NT2/D1 (cell line): Measurements from ENCODE around the gene APIP.

Source experiments
- DNase-seq: peaks from one replicate; pipeline ENCODE4 v3.0.0-alpha.2; 2011; ENCODE audit warnings: low read depth, low spot score
- H3K27me3 ChIP-seq: 2 replicates; pipeline ENCODE4 v1.6.0; 2011; ENCODE audit warnings: mild to moderate bottlenecking; ENCODE audit not compliant: insufficient read length, insufficient read depth
- H3K36me3 ChIP-seq: 2 replicates; pipeline ENCODE4 v1.6.1; 2011; ENCODE audit warnings: mild to moderate bottlenecking, low read length, mixed read lengths; ENCODE audit not compliant: insufficient read depth, insufficient read length
- H3K4me1 ChIP-seq: 2 replicates; pipeline ENCODE4 v1.5.1; 2011; ENCODE audit not compliant: insufficient read depth, insufficient read length
- H3K4me3 ChIP-seq: 2 replicates; pipeline ENCODE4 v1.5.1; 2011; ENCODE audit warnings: low read depth; ENCODE audit not compliant: insufficient read length
- H3K9ac ChIP-seq: 2 replicates; pipeline ENCODE4 v1.6.0; 2011; ENCODE audit warnings: low read depth; ENCODE audit not compliant: insufficient read length
- H3K9me3 ChIP-seq: 2 replicates; pipeline ENCODE4 v1.5.1; 2011; ENCODE audit warnings: mild to moderate bottlenecking, low read length; ENCODE audit not compliant: insufficient read depth
- SUZ12 ChIP-seq: IDR thresholded peaks from 2 replicates; pipeline ENCODE4 v1.6.1; 2011; ENCODE audit not compliant: insufficient read length, insufficient read depth; ENCODE audit errors: extremely low read depth
- YY1 ChIP-seq: IDR thresholded peaks from 2 replicates; pipeline ENCODE4 v1.6.1; 2011; ENCODE audit not compliant: insufficient read length, insufficient read depth
- ZNF274 ChIP-seq: IDR thresholded peaks from 2 replicates; pipeline ENCODE4 v1.6.1; 2011; ENCODE audit warnings: mild to moderate bottlenecking, low read depth, low read length

APIP gene, protein sequence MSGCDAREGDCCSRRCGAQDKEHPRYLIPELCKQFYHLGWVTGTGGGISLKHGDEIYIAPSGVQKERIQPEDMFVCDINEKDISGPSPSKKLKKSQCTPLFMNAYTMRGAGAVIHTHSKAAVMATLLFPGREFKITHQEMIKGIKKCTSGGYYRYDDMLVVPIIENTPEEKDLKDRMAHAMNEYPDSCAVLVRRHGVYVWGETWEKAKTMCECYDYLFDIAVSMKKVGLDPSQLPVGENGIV

DNA sequence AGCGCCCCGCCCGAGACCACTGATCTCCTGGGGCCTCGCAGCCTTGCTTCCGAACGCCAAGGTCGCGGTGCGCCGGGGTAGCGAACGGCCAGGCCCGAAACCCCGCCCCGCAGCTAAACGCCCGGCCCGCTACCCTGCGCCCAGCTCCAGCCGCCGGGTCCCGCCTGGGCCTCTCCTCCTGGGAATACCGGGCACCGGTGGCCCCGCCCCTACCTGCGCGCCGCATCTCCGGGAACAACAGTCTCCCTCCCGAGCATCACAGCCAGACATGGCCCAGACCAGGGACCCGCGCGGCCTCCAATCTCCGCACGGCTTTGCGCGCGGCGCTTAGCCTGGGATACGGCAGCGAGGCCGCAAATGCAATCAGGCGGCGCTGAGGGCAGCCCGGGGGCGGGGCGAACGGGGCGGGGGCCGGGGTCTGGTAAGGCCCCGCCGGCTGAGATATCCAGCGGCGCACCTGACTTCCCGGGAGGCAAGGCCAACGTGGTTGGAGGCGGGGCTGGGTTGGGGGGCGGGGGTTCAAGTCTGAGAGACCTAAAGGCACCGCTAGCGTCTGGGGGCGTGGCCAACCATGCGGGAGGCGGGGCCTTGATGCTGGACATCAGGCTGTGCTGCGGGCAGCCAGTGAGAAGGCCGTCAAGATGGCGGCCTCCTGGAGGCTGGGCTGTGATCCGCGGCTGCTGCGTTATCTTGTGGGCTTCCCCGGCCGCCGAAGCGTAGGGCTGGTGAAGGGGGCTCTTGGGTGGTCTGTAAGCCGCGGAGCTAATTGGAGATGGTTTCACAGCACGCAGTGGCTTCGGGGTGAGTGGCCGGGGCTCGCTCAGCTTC, at the start of gene APIP, which contains the start of gene PDHX:
APIP (minus strand) TSS at position 365 of the 828 bp plus-strand sequence; CDS start at position 270, 95 bp downstream.
PDHX (plus strand) TSS at position 604 of the 828 bp plus-strand sequence; CDS start at position 642, 38 bp downstream.
- H3K4me1 ChIP-seq, result no peaks in the 10 kb centered on the region
- H3K27me3 ChIP-seq, result no peaks in the 10 kb centered on the region
- H3K9ac ChIP-seq, result peak within 1 kb of the TSS; percentile 95
- H3K9me3 ChIP-seq, result peaks cover 6% of the 10 kb centered on the region; the same call in 1 of the 2 replicates
- TF ChIP-seq ZNF274 (no peak), SUZ12 (no peak), YY1 (peak; percentile 82)
- H3K4me3 ChIP-seq, result peak within 1 kb of the TSS; percentile 88
- H3K36me3 ChIP-seq, result peaks cover 24% of the 10 kb centered on the region
- peak; percentile 93 for DNase-seq

- TF ChIP-seq YY1, result no peak
- no peak for TF ChIP-seq SUZ12
- no peak for TF ChIP-seq ZNF274
- no peak for DNase-seq
- H3K9me3 ChIP-seq, result no peaks in the 10 kb centered on the region
- peaks cover 24% of the 10 kb centered on the region for H3K36me3 ChIP-seq
- no peak overlapping the region for H3K9ac ChIP-seq
- H3K4me1 ChIP-seq, result no peaks in the 10 kb centered on the region
- H3K27me3 ChIP-seq, result no peaks in the 10 kb centered on the region
- no peak overlapping the region for H3K4me3 ChIP-seq
These were observed 48.6 kb upstream of the APIP start for GRCh38 chr11:34964610-34965331.

DNA sequence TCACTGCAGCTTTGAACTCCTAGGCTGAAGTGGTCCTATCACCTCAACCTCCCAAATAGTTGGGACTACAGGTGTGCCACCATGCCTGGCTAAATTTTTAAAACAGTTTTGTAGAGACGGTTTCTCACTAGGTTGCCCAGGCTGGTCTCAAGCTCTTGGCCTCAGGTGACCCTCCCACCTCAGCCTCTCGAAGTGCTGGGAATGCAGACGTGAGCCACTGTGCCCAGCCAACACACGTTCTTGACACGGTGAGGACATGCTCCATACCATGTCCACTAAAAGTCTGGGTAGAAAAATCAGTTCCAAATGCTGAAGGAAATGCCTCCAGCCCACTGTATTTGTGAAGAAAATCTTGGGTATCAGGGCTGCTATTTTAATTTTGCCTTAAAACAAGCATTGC, 47.2 kb upstream of the APIP start:
- H3K9me3 ChIP-seq, result no peaks in the 10 kb centered on the region
- H3K4me3 ChIP-seq, result no peak overlapping the region
- no peaks in the 10 kb centered on the region for H3K27me3 ChIP-seq
- no peaks in the 10 kb centered on the region for H3K4me1 ChIP-seq
- DNase-seq, result no peak
- H3K36me3 ChIP-seq, result peaks cover 27% of the 10 kb centered on the region
- H3K9ac ChIP-seq, result no peak overlapping the region
- no peak for TF ChIP-seq SUZ12

DNA sequence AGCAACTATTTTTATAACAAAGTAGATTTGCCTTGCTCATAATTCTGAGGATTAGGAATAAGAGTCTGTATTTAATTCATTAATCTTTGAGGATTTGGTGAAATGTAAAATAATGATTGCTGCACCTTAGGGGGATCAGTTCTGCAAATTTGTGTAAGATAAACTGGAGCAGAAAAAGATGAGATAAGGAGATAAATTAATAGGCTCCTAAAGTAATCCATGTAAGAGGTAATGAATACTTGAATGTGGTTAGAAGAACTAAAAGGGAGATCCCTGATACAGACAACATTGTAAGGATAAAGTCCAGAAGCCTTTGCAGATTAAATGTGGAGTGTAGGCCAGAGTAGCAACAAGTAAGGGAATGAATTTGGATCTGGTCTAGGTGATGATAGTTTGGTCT, 45.9 kb upstream of the APIP start:
- H3K4me1 ChIP-seq, result no peaks in the 10 kb centered on the region
- no peak overlapping the region for H3K9ac ChIP-seq
- no peak for TF ChIP-seq SUZ12
- TF ChIP-seq YY1, result no peak
- no peak for TF ChIP-seq ZNF274
- peaks cover 24% of the 10 kb centered on the region for H3K36me3 ChIP-seq
- DNase-seq, result no peak
- no peaks in the 10 kb centered on the region for H3K27me3 ChIP-seq
- no peaks in the 10 kb centered on the region for H3K9me3 ChIP-seq
- no peak overlapping the region for H3K4me3 ChIP-seq

GRCh38 chr11:34960277-34960676, 44.1 kb upstream of the APIP start:
- DNase-seq, result no peak
- Histone ChIP-seq H3K4me1 (no peaks in the 10 kb centered on the region), H3K9me3 (no peaks in the 10 kb centered on the region), H3K36me3 (peaks cover 14% of the 10 kb centered on the region), H3K9ac (no peak overlapping the region), H3K27me3 (no peaks in the 10 kb centered on the region), H3K4me3 (no peak overlapping the region)
- TF ChIP-seq SUZ12 (no peak), YY1 (no peak), ZNF274 (no peak)

DNA sequence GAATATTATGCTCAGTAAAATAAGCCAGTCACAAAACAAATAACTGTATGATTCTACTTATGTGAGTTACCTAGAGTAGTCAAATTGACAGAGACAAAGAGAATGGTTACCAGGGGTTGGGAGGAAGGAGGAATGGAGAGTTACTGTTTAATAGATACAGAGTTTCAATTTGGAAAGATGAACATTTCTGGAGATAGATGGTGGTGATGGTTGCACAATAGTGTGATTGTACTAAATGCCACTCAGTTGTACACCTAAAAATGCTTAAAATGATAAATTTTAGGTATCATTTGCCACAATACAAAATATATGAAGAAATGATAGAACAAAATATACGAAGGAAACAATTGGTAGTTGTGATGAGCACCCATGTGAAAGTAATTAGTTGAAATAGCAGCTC, 43.6 kb upstream of the APIP start:
- DNase-seq, result no peak
- no peak for TF ChIP-seq YY1
- no peak for TF ChIP-seq ZNF274

DNA sequence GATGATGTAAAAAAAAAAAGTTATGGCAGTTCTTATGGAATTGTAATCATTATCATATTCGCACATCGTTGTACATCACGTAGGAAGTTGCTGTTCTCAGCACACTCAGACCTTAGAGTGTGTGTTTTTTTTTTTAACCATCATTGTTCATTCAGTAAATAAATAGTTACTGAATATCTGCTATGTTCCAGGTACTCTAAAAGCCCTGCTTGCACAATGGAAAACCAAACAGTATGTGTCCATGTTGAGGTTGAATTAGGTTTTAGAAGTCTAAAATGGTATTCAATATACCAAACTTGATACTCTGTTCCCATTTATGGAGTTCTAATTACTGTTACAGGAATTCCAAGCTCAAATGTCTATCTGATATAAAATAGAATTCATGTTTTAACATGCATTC, 41.4 kb upstream of the APIP start:
- Histone ChIP-seq H3K4me1 (no peaks in the 10 kb centered on the region), H3K4me3 (no peak overlapping the region), H3K27me3 (no peaks in the 10 kb centered on the region), H3K9ac (no peak overlapping the region), H3K9me3 (no peaks in the 10 kb centered on the region), H3K36me3 (peaks cover 11% of the 10 kb centered on the region)
- DNase-seq, result no peak
- no peak for TF ChIP-seq YY1
- TF ChIP-seq SUZ12, result no peak
- no peak for TF ChIP-seq ZNF274

More for the DNA sequence above, 43.6 kb upstream of the APIP start:
- H3K27me3 ChIP-seq, result no peaks in the 10 kb centered on the region
- no peak overlapping the region for H3K4me3 ChIP-seq
- no peaks in the 10 kb centered on the region for H3K9me3 ChIP-seq
- no peak overlapping the region for H3K9ac ChIP-seq
- peaks cover 11% of the 10 kb centered on the region for H3K36me3 ChIP-seq
- no peaks in the 10 kb centered on the region for H3K4me1 ChIP-seq
